Mesenchymal stem cell (in vitro differentiated cells and primary cell): ENCODE data around the gene HRH1.

ENCODE experiments used
- DNase-seq: peaks from one replicate; pipeline ENCODE4 v3.0.0-alpha.2; 2013
- H2AFZ ChIP-seq: one replicate; pipeline ENCODE4 v1.6.1; 2013; ENCODE audit warnings: low read depth, mild to moderate bottlenecking, control low read depth, inconsistent platforms, low read length, moderate library complexity
- H2AK5ac ChIP-seq: 2 replicates; pipeline ENCODE4 v1.6.1; 2013; ENCODE audit warnings: low read length, moderate library complexity, mild to moderate bottlenecking, inconsistent platforms; ENCODE audit not compliant: severe bottlenecking
- H2BK120ac ChIP-seq: one replicate; pipeline ENCODE4 v1.6.1; 2013; ENCODE audit warnings: low read depth, mild to moderate bottlenecking, inconsistent platforms, low read length, moderate library complexity
- H2BK12ac ChIP-seq, 2 experiments: one replicate each; pipeline ENCODE4 v1.6.1; 2013; ENCODE audit warnings: inconsistent platforms in 2 of 2, low read length in 2 of 2, mild to moderate bottlenecking in 2 of 2, moderate library complexity in 2 of 2, control low read depth in 1 of 2
- H2BK15ac ChIP-seq: one replicate; pipeline ENCODE4 v1.6.1; 2013; ENCODE audit warnings: mild to moderate bottlenecking, low read depth, inconsistent platforms; ENCODE audit not compliant: poor library complexity, severe bottlenecking
- H2BK5ac ChIP-seq: 2 replicates; pipeline ENCODE4 v1.6.1; 2013; ENCODE audit warnings: low read depth, mild to moderate bottlenecking, low read length, control low read depth, inconsistent platforms; ENCODE audit not compliant: poor library complexity, severe bottlenecking
- H3K14ac ChIP-seq, 2 experiments: one replicate each; pipeline ENCODE4 v1.6.1; 2013; ENCODE audit warnings: inconsistent platforms in 2 of 2, low read length in 2 of 2, control low read depth in 1 of 2, mild to moderate bottlenecking in 1 of 2, moderate library complexity in 1 of 2
- H3K18ac ChIP-seq, 2 experiments: one replicate each; pipeline ENCODE4 v1.6.1; 2013; ENCODE audit warnings: inconsistent platforms in 2 of 2, low read length in 2 of 2, control low read depth in 1 of 2, low read depth in 1 of 2, mild to moderate bottlenecking in 1 of 2
- H3K23ac ChIP-seq, 2 experiments: one replicate each; pipeline ENCODE4 v1.6.1; 2013; ENCODE audit warnings: inconsistent platforms in 2 of 2, low read length in 2 of 2, mild to moderate bottlenecking in 2 of 2, moderate library complexity in 2 of 2, control low read depth in 1 of 2
- H3K27ac ChIP-seq: 2 replicates; pipeline ENCODE4 v1.5.1; 2013; ENCODE audit warnings: mild to moderate bottlenecking, moderate library complexity, low read length, control low read depth, inconsistent platforms; ENCODE audit not compliant: poor library complexity, severe bottlenecking
- H3K27me3 ChIP-seq, 2 experiments: 2 replicates each; pipeline versions ENCODE4 v1.6.1 to v1.7.0; 2013; ENCODE audit warnings: low read length in 2 of 2, mild to moderate bottlenecking in 2 of 2, moderate library complexity in 2 of 2, control low read depth in 1 of 2, inconsistent platforms in 1 of 2; ENCODE audit not compliant: control insufficient read depth in 1 of 2, insufficient read depth in 1 of 2
- H3K36me3 ChIP-seq, 2 experiments: 2 replicates each; pipeline versions ENCODE4 v1.6.1 to v1.7.0; 2013; ENCODE audit warnings: low read length in 2 of 2, control low read depth in 1 of 2, inconsistent platforms in 1 of 2, low read depth in 1 of 2, mild to moderate bottlenecking in 1 of 2; ENCODE audit not compliant: insufficient read depth in 2 of 2, control insufficient read depth in 1 of 2
- H3K4ac ChIP-seq, 2 experiments: one replicate each; pipeline ENCODE4 v1.6.1; 2013; ENCODE audit warnings: inconsistent platforms in 2 of 2, low read length in 2 of 2, mild to moderate bottlenecking in 2 of 2, moderate library complexity in 2 of 2, control low read depth in 1 of 2, low read depth in 1 of 2
- H3K4me1 ChIP-seq: 2 replicates; pipeline ENCODE4 v1.6.1; 2013; ENCODE audit warnings: low read depth, low read length, control low read depth; ENCODE audit not compliant: control insufficient read depth, insufficient read depth
- H3K4me2 ChIP-seq: 2 replicates; pipeline ENCODE4 v1.6.1; 2013; ENCODE audit warnings: low read length, mild to moderate bottlenecking, inconsistent platforms; ENCODE audit not compliant: poor library complexity, severe bottlenecking
- H3K4me3 ChIP-seq, 2 experiments: 2 replicates each; pipeline versions ENCODE4 v1.5.1 to v1.7.0; 2013; ENCODE audit warnings: low read length in 2 of 2, mild to moderate bottlenecking in 2 of 2, control low read depth in 1 of 2, low read depth in 1 of 2; ENCODE audit not compliant: insufficient read depth in 1 of 2
- H3K79me1 ChIP-seq: replicated peaks from 2 replicates; pipeline ENCODE4 v1.6.1; 2013; ENCODE audit warnings: mild to moderate bottlenecking, control low read depth, low read length, inconsistent platforms; ENCODE audit not compliant: poor library complexity, severe bottlenecking
- H3K9ac ChIP-seq: 2 replicates; pipeline ENCODE4 v1.7.0; 2013; ENCODE audit warnings: mild to moderate bottlenecking, low read length, moderate library complexity
- H3K9me3 ChIP-seq: 2 replicates; pipeline ENCODE4 v1.7.0; 2013; ENCODE audit warnings: mild to moderate bottlenecking, low read length; ENCODE audit not compliant: control insufficient read depth
- H4K8ac ChIP-seq: one replicate; pipeline ENCODE4 v1.6.1; 2013; ENCODE audit warnings: inconsistent platforms, mild to moderate bottlenecking, low read length, moderate library complexity
- H4K91ac ChIP-seq: one replicate; pipeline ENCODE4 v1.6.1; 2013; ENCODE audit warnings: mild to moderate bottlenecking, low read length, inconsistent platforms
- WGBS: methylation state at CpG from one replicate; pipeline ENCODE4 v1.1.7; 2013; ENCODE audit warnings: mixed read lengths; 5-methylcytosine and 5-hydroxymethylcytosine counted together

HRH1 gene

DNA sequence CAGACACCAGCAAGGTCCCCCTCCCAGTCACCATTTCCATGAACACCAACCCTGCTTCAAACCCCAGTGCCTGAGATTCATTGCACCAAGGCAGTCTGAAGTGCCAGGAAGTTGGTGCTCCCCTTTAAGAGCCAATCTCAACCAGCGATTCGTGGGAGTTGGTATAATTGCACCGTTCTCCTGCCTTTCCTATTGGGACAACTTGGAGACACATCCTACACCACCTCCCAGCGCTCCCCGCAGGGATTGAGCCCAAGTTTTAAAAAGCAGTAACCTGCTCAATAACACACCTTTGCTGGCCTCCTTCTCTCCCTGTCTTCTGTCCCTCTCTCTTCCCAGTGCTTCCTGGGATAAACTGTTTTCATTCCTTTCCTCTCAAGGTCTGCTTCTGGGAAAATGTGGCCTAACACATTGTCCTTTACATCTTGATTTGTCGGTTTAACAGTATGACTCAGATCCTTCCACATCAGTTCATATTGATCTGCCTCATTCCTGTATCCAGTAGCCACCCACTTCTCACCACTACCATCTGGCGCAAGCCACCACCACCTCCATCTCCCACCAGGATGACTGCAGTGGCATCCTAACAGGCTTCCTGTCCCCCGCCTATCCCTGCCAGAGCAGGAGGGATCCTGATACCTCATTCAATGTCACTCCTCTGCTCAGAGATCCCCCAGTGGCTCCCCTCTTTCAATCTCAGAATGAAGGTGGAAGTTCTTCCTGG is 37.8 kb upstream of the HRH1 start:
- no peak overlapping the region for H3K9ac ChIP-seq
- WGBS: 85% methylated on average over 8 of the region's 8 CpGs
- H2BK5ac ChIP-seq: no peak overlapping the region

DNA sequence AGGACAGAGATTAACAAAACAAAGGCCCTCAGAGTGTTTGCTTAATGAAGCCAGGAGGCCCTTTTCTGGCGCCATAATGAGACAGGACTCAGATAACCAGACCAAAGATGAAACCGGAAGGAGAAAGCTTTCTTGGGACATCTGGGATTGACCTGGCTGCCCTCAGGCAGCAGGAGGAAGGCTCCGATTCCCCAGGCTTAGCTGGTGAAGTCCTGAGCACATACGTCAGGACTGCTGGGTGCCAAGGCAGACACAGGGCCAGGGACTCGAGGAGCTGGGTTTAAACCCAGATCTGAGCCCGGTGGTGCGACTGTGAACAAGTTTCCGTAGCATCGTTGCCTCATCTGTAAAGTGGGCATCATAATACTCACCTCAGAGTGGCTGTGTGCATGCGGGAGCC is 36.7 kb upstream of the HRH1 start:
- no peak overlapping the region for H3K4me3 ChIP-seq

More for the DNA sequence above, 37.8 kb upstream of the HRH1 start:
- Histone ChIP-seq H3K36me3 (peaks cover 0 to 3% of the 10 kb centered on the region in 2 experiments), H3K4me2 (no peak overlapping the region), H2BK15ac (no peak overlapping the region), H2AFZ (no peak overlapping the region), H3K27ac (no peak overlapping the region), H3K9me3 (no peaks in the 10 kb centered on the region), H2AK5ac (no peak overlapping the region), H2BK120ac (no peak overlapping the region), H2BK12ac (no peak overlapping the region), H3K27me3 (no peaks in the 10 kb centered on the region), H4K8ac (no peak overlapping the region), H3K4me3 (no peak overlapping the region), H3K14ac (no peak overlapping the region), H4K91ac (no peak overlapping the region), H3K23ac (no peak overlapping the region), H3K4me1 (peaks cover 14% of the 10 kb centered on the region), H3K4ac (no peak overlapping the region), H3K18ac (no peak overlapping the region), H3K79me1 (no peaks in the 10 kb centered on the region)
- no peak for DNase-seq

DNA sequence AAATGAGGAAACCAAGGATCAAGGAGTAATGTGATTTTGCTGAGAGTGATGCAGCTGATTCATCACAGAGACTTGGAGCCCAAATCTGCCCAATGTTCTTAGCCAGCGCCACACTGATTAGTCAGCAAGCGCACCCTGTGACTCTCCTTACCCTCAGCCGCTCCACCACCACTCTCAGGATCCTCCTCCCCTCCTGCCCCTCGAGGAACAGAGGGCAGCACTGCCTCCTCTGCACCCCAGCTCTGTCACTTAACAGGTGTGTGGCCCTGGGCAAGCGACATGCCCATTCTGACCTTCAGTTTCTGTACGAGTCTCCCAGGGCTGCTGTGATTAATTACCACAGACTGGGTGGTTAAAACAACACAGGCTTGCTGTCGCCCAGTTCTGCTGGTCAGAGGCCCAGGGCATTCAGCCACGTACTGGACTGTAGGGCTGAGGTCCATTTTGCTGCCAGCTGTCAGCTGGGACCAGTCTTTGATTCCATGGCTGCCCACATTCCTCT is 36.1 kb upstream of the HRH1 start:
- DNase-seq: no peak
- peaks cover 10% of the 10 kb centered on the region for H3K9me3 ChIP-seq

More for the DNA sequence above, 36.7 kb upstream of the HRH1 start:
- Histone ChIP-seq H3K18ac (no peak overlapping the region), H2BK5ac (no peak overlapping the region), H3K23ac (no peak overlapping the region), H3K4ac (no peak overlapping the region), H2AFZ (no peak overlapping the region), H3K27me3 (no peaks in the 10 kb centered on the region), H4K8ac (no peak overlapping the region), H2BK120ac (no peak overlapping the region), H3K4me1 (peaks cover 14% of the 10 kb centered on the region), H2AK5ac (peak overlapping the region; percentile 55), H3K36me3 (peaks cover 0 to 3% of the 10 kb centered on the region in 2 experiments), H3K9ac (no peak overlapping the region), H3K14ac (peak overlapping the region in 1 of 2 experiments; percentile 53), H3K27ac (no peak overlapping the region), H2BK12ac (no peak overlapping the region), H2BK15ac (no peak overlapping the region), H3K9me3 (peaks cover 3% of the 10 kb centered on the region), H3K79me1 (no peaks in the 10 kb centered on the region), H4K91ac (no peak overlapping the region), H3K4me2 (no peak overlapping the region)
- no peak for DNase-seq
- WGBS: 89% methylated on average over 10 of the region's 10 CpGs

DNA sequence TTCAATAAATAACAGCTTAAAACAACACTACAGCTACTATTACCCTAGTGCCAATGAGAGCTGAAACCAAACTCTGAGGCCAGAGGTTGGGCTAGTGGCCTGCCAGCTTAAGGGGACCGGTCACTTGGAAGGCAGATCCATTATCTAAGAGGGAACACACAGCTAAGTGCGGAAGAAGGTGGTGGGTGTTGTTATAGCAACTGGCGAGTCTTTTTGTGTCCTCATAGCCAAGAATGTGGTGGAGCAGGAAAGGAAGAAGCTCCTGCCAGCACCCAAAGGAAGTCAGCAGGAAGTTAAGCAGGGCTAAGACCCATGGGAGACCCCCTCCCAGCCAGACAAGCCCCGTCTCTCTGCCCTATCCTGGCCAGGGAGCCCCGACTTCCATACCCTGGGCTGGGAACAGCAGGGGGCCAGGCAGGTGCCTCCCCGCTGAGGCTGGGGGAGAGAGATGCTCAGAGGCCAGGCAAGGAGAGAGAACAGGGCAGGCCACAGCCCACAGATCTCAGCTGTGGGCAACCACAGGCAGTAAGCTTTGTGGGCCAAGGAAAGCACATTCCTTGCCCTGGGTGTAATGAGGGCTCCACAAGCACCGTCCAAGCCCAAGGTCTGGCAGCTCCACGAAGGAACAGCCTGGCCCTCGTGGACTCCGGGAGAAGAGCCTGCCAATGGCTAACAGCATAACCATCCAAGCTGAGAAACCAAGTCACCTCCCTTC is 34.0 kb upstream of the HRH1 start:
- Histone ChIP-seq H2AK5ac (peak overlapping the region; percentile 47), H3K79me1 (no peaks in the 10 kb centered on the region), H4K8ac (no peak overlapping the region), H3K4me3 (no peak overlapping the region), H2BK15ac (no peak overlapping the region), H3K4me1 (peaks cover 14% of the 10 kb centered on the region), H3K23ac (no peak overlapping the region), H3K27me3 (no peaks in the 10 kb centered on the region), H2BK120ac (no peak overlapping the region), H3K36me3 (peaks cover 0 to 3% of the 10 kb centered on the region in 2 experiments), H3K4ac (no peak overlapping the region), H2AFZ (no peak overlapping the region), H2BK5ac (no peak overlapping the region), H2BK12ac (no peak overlapping the region), H3K27ac (no peak overlapping the region), H3K9me3 (peaks cover 17% of the 10 kb centered on the region), H4K91ac (no peak overlapping the region), H3K4me2 (no peak overlapping the region), H3K9ac (no peak overlapping the region), H3K14ac (no peak overlapping the region), H3K18ac (no peak overlapping the region)
- 73% methylated on average over 10 of the region's 10 CpGs for whole genome bisulfite sequencing
- DNase-seq: no peak

More for the DNA sequence above, 36.1 kb upstream of the HRH1 start:
- H3K18ac ChIP-seq: no peak overlapping the region
- no peaks in the 10 kb centered on the region for H3K79me1 ChIP-seq
- H3K27ac ChIP-seq: no peak overlapping the region
- no peak overlapping the region for H3K4me2 ChIP-seq
- no peak overlapping the region for H3K4me3 ChIP-seq
- H2BK12ac ChIP-seq: no peak overlapping the region
- H2BK15ac ChIP-seq: no peak overlapping the region
- H2BK120ac ChIP-seq: no peak overlapping the region
- no peak overlapping the region for H4K8ac ChIP-seq
- H2AFZ ChIP-seq: no peak overlapping the region
- peaks cover 0 to 3% of the 10 kb centered on the region in 2 experiments for H3K36me3 ChIP-seq
- H2AK5ac ChIP-seq: no peak overlapping the region
- no peak overlapping the region for H3K14ac ChIP-seq
- peaks cover 14% of the 10 kb centered on the region for H3K4me1 ChIP-seq
- H2BK5ac ChIP-seq: no peak overlapping the region
- H3K27me3 ChIP-seq: no peaks in the 10 kb centered on the region
- 57% methylated on average over 8 of the region's 8 CpGs for WGBS
- no peak overlapping the region for H3K23ac ChIP-seq
- H3K4ac ChIP-seq: no peak overlapping the region
- H3K9ac ChIP-seq: peak overlapping the region; percentile 8
- H4K91ac ChIP-seq: no peak overlapping the region
